HepG2 (cell line): ENCODE measurements around the gene C10orf67.

ENCODE experiments used
- CTCF ChIP-seq: sonication (generic); formaldehyde crosslinking; IDR thresholded peaks from 2 replicates; pipeline ENCODE4 v1.5.0; 2020; ENCODE audit warnings: mild to moderate bottlenecking, missing genetic modification reagents, moderate library complexity
- GZF1 ChIP-seq: sonication (generic); formaldehyde crosslinking; IDR thresholded peaks from 2 replicates; pipeline ENCODE4 v1.5.1; 2020; ENCODE audit warnings: mild to moderate bottlenecking, missing genetic modification reagents
- HOXA7 ChIP-seq: sonication (generic); formaldehyde crosslinking; IDR thresholded peaks from 2 replicates; pipeline ENCODE4 v1.8.1; 2022; ENCODE audit warnings: mild to moderate bottlenecking, missing genetic modification reagents, moderate library complexity
- NR2F6 ChIP-seq, 2 experiments: IDR thresholded peaks; 2 replicates each; pipeline ENCODE4 v1.6.1; 2016; ENCODE audit warnings: antibody characterized with exemption in 1 of 2, mild to moderate bottlenecking in 1 of 2
- ZNF274 ChIP-seq: sonication (generic); formaldehyde crosslinking; IDR thresholded peaks from 2 replicates; pipeline ENCODE4 v1.5.1; 2020; ENCODE audit warnings: mild to moderate bottlenecking, missing genetic modification reagents
- ZNF530 ChIP-seq: sonication (generic); formaldehyde crosslinking; IDR thresholded peaks from 2 replicates; pipeline ENCODE4 v1.5.0; 2020; ENCODE audit warnings: low read depth, mild to moderate bottlenecking, missing genetic modification reagents
- TF ChIP-seq, protein P1 (sequence below): sonication (generic); formaldehyde crosslinking; IDR thresholded peaks from 2 replicates; pipeline ENCODE4 v1.8.0; 2022; ENCODE audit warnings: missing genetic modification reagents, mild to moderate bottlenecking, borderline replicate concordance

DNA sequence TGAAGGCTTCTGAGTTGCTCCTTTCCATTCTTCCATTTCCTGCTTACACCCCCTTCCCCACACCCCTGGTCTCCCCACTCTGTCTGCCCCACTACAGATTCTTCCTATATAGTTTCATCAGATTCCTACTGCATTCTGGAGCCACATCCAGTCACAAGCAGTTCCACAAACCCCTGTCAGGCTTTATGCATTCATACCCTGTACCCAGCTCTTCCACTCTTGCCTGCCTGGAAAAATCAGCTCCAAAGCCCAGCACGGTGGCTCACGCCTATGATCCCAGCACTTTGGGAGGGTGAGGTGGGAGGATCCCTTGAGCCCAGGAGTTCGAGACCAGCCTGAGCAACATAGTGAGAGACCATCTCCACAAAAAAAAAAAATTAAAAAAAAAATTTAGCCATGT lies 60.4 kb downstream of the C10orf67 start:
- TF ChIP-seq ZNF530 (CRISPR knock-in tag) (no peak), CTCF (CRISPR knock-in tag) (no peak), GZF1 (CRISPR knock-in tag) (no peak), ZNF274 (CRISPR knock-in tag) (no peak), NR2F6 (IDR thresholded peaks at IDR 0.05) (no peak), NR2F6 (CRISPR knock-in tag; IDR thresholded peaks at IDR 0.05) (no peak), HOXA7 (CRISPR knock-in tag) (no peak)
- TF ChIP-seq, protein P1, sequence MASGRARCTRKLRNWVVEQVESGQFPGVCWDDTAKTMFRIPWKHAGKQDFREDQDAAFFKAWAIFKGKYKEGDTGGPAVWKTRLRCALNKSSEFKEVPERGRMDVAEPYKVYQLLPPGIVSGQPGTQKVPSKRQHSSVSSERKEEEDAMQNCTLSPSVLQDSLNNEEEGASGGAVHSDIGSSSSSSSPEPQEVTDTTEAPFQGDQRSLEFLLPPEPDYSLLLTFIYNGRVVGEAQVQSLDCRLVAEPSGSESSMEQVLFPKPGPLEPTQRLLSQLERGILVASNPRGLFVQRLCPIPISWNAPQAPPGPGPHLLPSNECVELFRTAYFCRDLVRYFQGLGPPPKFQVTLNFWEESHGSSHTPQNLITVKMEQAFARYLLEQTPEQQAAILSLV (CRISPR knock-in tag): no peak
